ENCODE data around the gene ACP3.
"Not testable (repeated sequence)": the region's sequence is repeated elsewhere in the genome, so short reads cannot be mapped to it uniquely, and the experiment has no call there.

The ACP3 gene

GRCh38 chr3:132288357-132288756 lies 28.9 kb upstream of the ACP3 start:
- no peak overlapping the region for H3K9ac ChIP-seq (ENCODE audit: low read length in 2 of 2)
- no peaks in the 10 kb centered on the region for H3K4me1 ChIP-seq (ENCODE audit: control insufficient read depth, insufficient read depth, low read length)
- H3K9me3 ChIP-seq (ENCODE audit: control insufficient read depth in 2 of 2, low read length in 2 of 2): peaks cover 0 to 5% of the 10 kb centered on the region in 2 donors
- no peak overlapping the region for H3K27ac ChIP-seq (ENCODE audit: low read length)
- no peak overlapping the region for H3K4me3 ChIP-seq (ENCODE audit: low read length in 2 of 2)
- H3K36me3 ChIP-seq (ENCODE audit: control insufficient read depth in 2 of 2, insufficient read depth in 2 of 2, low read length in 2 of 2): no peaks in the 10 kb centered on the region
- no peaks in the 10 kb centered on the region for H3K27me3 ChIP-seq (ENCODE audit: control insufficient read depth in 1 of 2, insufficient read depth in 2 of 2, low read length in 2 of 2)

GRCh38 chr3:132289316-132289715 lies 27.9 kb upstream of the ACP3 start:
- Histone ChIP-seq H3K9me3 (ENCODE audit: control insufficient read depth in 2 of 2, low read length in 2 of 2) (peaks cover 0 to 5% of the 10 kb centered on the region in 2 donors), H3K9ac (ENCODE audit: low read length in 2 of 2) (no peak overlapping the region), H3K36me3 (ENCODE audit: control insufficient read depth in 2 of 2, insufficient read depth in 2 of 2, low read length in 2 of 2) (no peaks in the 10 kb centered on the region), H3K27ac (ENCODE audit: low read length) (no peak overlapping the region), H3K27me3 (ENCODE audit: control insufficient read depth in 1 of 2, insufficient read depth in 2 of 2, low read length in 2 of 2) (no peaks in the 10 kb centered on the region), H3K4me1 (ENCODE audit: control insufficient read depth, insufficient read depth, low read length) (no peaks in the 10 kb centered on the region), H3K4me3 (ENCODE audit: low read length in 2 of 2) (no peak overlapping the region)

GRCh38 chr3:132290833-132291232 lies 26.4 kb upstream of the ACP3 start:
- Histone ChIP-seq H3K27me3 (ENCODE audit: control insufficient read depth in 1 of 2, insufficient read depth in 2 of 2, low read length in 2 of 2) (no peaks in the 10 kb centered on the region), H3K36me3 (ENCODE audit: control insufficient read depth in 2 of 2, insufficient read depth in 2 of 2, low read length in 2 of 2) (no peaks in the 10 kb centered on the region), H3K4me3 (ENCODE audit: low read length in 2 of 2) (no peak overlapping the region), H3K4me1 (ENCODE audit: control insufficient read depth, insufficient read depth, low read length) (no peaks in the 10 kb centered on the region), H3K9ac (ENCODE audit: low read length in 2 of 2) (no peak overlapping the region), H3K27ac (ENCODE audit: low read length) (no peak overlapping the region), H3K9me3 (ENCODE audit: control insufficient read depth in 2 of 2, low read length in 2 of 2) (peaks cover 0 to 5% of the 10 kb centered on the region in 2 donors)

GRCh38 chr3:132292042-132292441 lies 25.2 kb upstream of the ACP3 start:
- no peaks in the 10 kb centered on the region for H3K36me3 ChIP-seq (ENCODE audit: control insufficient read depth in 2 of 2, insufficient read depth in 2 of 2, low read length in 2 of 2)
- no peaks in the 10 kb centered on the region for H3K4me1 ChIP-seq (ENCODE audit: control insufficient read depth, insufficient read depth, low read length)
- no peak overlapping the region for H3K27ac ChIP-seq (ENCODE audit: low read length)
- H3K27me3 ChIP-seq (ENCODE audit: control insufficient read depth in 1 of 2, insufficient read depth in 2 of 2, low read length in 2 of 2): no peaks in the 10 kb centered on the region
- H3K4me3 ChIP-seq (ENCODE audit: low read length in 2 of 2): no peak overlapping the region
- H3K9ac ChIP-seq (ENCODE audit: low read length in 2 of 2): no peak overlapping the region
- H3K9me3 ChIP-seq (ENCODE audit: control insufficient read depth in 2 of 2, low read length in 2 of 2): peaks cover 0 to 5% of the 10 kb centered on the region in 2 donors

GRCh38 chr3:132293251-132293650 lies 24.0 kb upstream of the ACP3 start:
- Histone ChIP-seq H3K27ac (ENCODE audit: low read length) (no peak overlapping the region), H3K4me1 (ENCODE audit: control insufficient read depth, insufficient read depth, low read length) (no peaks in the 10 kb centered on the region), H3K9me3 (ENCODE audit: control insufficient read depth in 2 of 2, low read length in 2 of 2) (no peaks in the 10 kb centered on the region), H3K36me3 (ENCODE audit: control insufficient read depth in 2 of 2, insufficient read depth in 2 of 2, low read length in 2 of 2) (no peaks in the 10 kb centered on the region), H3K4me3 (ENCODE audit: low read length in 2 of 2) (no peak overlapping the region), H3K27me3 (ENCODE audit: control insufficient read depth in 1 of 2, insufficient read depth in 2 of 2, low read length in 2 of 2) (no peaks in the 10 kb centered on the region), H3K9ac (ENCODE audit: low read length in 2 of 2) (no peak overlapping the region)

GRCh38 chr3:132294906-132295305 lies 22.3 kb upstream of the ACP3 start:
- Histone ChIP-seq H3K27me3 (ENCODE audit: control insufficient read depth in 1 of 2, insufficient read depth in 2 of 2, low read length in 2 of 2) (no peaks in the 10 kb centered on the region), H3K27ac (ENCODE audit: low read length) (no peak overlapping the region), H3K36me3 (ENCODE audit: control insufficient read depth in 2 of 2, insufficient read depth in 2 of 2, low read length in 2 of 2) (no peaks in the 10 kb centered on the region), H3K4me1 (ENCODE audit: control insufficient read depth, insufficient read depth, low read length) (no peaks in the 10 kb centered on the region), H3K4me3 (ENCODE audit: low read length in 2 of 2) (no peak overlapping the region), H3K9me3 (ENCODE audit: control insufficient read depth in 2 of 2, low read length in 2 of 2) (no peaks in the 10 kb centered on the region), H3K9ac (ENCODE audit: low read length in 2 of 2) (no peak overlapping the region)

GRCh38 chr3:132303336-132304201 lies 13.6 kb upstream of the ACP3 start:
- not testable (repeated sequence) for H3K4me1 ChIP-seq (ENCODE audit: control insufficient read depth, insufficient read depth, low read length); H3K27me3 ChIP-seq (ENCODE audit: control insufficient read depth in 1 of 2, insufficient read depth in 2 of 2, low read length in 2 of 2); H3K27ac ChIP-seq (ENCODE audit: low read length)

GRCh38 chr3:132304351-132304750 lies 12.9 kb upstream of the ACP3 start:
- not testable (repeated sequence) for H3K27me3 ChIP-seq (ENCODE audit: control insufficient read depth in 1 of 2, insufficient read depth in 2 of 2, low read length in 2 of 2); H3K4me1 ChIP-seq (ENCODE audit: control insufficient read depth, insufficient read depth, low read length); H3K9me3 ChIP-seq (ENCODE audit: control insufficient read depth in 2 of 2, low read length in 2 of 2); H3K27ac ChIP-seq (ENCODE audit: low read length); H3K36me3 ChIP-seq (ENCODE audit: control insufficient read depth in 2 of 2, insufficient read depth in 2 of 2, low read length in 2 of 2); H3K9ac ChIP-seq (ENCODE audit: low read length in 2 of 2); H3K4me3 ChIP-seq (ENCODE audit: low read length in 2 of 2)

More at GRCh38 chr3:132303336-132304201, 13.6 kb upstream of the ACP3 start:
- H3K9ac ChIP-seq (ENCODE audit: low read length in 2 of 2); H3K9me3 ChIP-seq (ENCODE audit: control insufficient read depth in 2 of 2, low read length in 2 of 2); H3K36me3 ChIP-seq (ENCODE audit: control insufficient read depth in 2 of 2, insufficient read depth in 2 of 2, low read length in 2 of 2); H3K4me3 ChIP-seq (ENCODE audit: low read length in 2 of 2): not testable (repeated sequence)

- not testable (repeated sequence) for H3K9me3 ChIP-seq (ENCODE audit: control insufficient read depth in 2 of 2, low read length in 2 of 2); H3K4me3 ChIP-seq (ENCODE audit: low read length in 2 of 2); H3K4me1 ChIP-seq (ENCODE audit: control insufficient read depth, insufficient read depth, low read length); H3K27ac ChIP-seq (ENCODE audit: low read length); H3K9ac ChIP-seq (ENCODE audit: low read length in 2 of 2); H3K36me3 ChIP-seq (ENCODE audit: control insufficient read depth in 2 of 2, insufficient read depth in 2 of 2, low read length in 2 of 2); H3K27me3 ChIP-seq (ENCODE audit: control insufficient read depth in 1 of 2, insufficient read depth in 2 of 2, low read length in 2 of 2)
These were observed 7.2 kb upstream of the ACP3 start for GRCh38 chr3:132310057-132310456.

- Histone ChIP-seq H3K4me1 (ENCODE audit: control insufficient read depth, insufficient read depth, low read length) (no peaks in the 10 kb centered on the region), H3K9ac (ENCODE audit: low read length in 2 of 2) (no peak overlapping the region), H3K4me3 (ENCODE audit: low read length in 2 of 2) (no peak overlapping the region), H3K36me3 (ENCODE audit: control insufficient read depth in 2 of 2, insufficient read depth in 2 of 2, low read length in 2 of 2) (no peaks in the 10 kb centered on the region), H3K27ac (ENCODE audit: low read length) (no peak overlapping the region), H3K9me3 (ENCODE audit: control insufficient read depth in 2 of 2, low read length in 2 of 2) (no peaks in the 10 kb centered on the region), H3K27me3 (ENCODE audit: control insufficient read depth in 1 of 2, insufficient read depth in 2 of 2, low read length in 2 of 2) (no peaks in the 10 kb centered on the region)
These were observed 5.9 kb upstream of the ACP3 start for GRCh38 chr3:132311316-132311715.

- Histone ChIP-seq H3K27me3 (ENCODE audit: control insufficient read depth in 1 of 2, insufficient read depth in 2 of 2, low read length in 2 of 2) (no peaks in the 10 kb centered on the region), H3K4me3 (ENCODE audit: low read length in 2 of 2) (no peak overlapping the region), H3K27ac (ENCODE audit: low read length) (no peak overlapping the region), H3K9me3 (ENCODE audit: control insufficient read depth in 2 of 2, low read length in 2 of 2) (no peaks in the 10 kb centered on the region), H3K36me3 (ENCODE audit: control insufficient read depth in 2 of 2, insufficient read depth in 2 of 2, low read length in 2 of 2) (no peaks in the 10 kb centered on the region), H3K9ac (ENCODE audit: low read length in 2 of 2) (no peak overlapping the region), H3K4me1 (ENCODE audit: control insufficient read depth, insufficient read depth, low read length) (no peaks in the 10 kb centered on the region)
These were observed 5.4 kb upstream of the ACP3 start for GRCh38 chr3:132311841-132312240.
